ENCODE measurements around the gene P2RX5.
"Not testable (repeated sequence)": the region's sequence is repeated elsewhere in the genome, so short reads cannot be mapped to it uniquely, and the experiment has no call there.

Gene P2RX5

DNA sequence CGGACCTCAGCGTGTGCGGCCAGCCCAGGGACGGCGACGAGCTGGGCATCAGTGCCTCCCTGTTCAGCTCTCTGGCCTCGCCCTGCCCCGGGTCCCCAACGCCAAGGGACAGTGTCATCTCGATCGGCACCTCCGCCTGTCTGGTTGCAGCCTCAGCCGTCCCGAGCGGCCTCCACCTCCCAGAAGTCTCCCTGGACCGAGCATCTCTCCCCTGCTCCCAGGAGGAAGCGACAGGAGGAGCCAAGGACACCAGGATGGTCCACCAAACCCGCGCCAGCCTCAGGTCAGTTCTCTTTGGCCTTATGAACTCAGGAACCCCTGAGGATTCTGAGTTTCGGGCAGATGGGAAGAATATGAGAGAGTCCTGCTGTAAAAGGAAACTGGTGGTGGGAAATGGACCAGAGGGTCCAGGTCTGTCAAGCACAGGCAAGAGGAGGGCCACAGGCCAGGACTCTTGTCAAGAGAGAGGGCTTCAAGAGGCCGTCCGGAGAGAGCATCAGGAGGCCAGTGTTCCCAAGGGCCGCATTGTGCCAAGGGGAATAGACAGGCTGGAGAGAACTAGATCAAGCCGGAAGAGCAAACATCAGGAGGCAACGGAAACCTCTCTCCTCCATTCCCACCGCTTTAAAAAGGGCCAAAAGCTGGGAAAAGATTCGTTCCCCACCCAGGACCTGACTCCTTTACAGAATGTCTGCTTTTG, 28.6 kb upstream of the P2RX5 start:
- Mint-ChIP-seq H3K9me3 (no peaks in the 10 kb centered on the region), H3K4me3 (peak overlapping the region; percentile 93), H3K27me3 (no peaks in the 10 kb centered on the region), H3K27ac (peak overlapping the region; percentile 89), H3K36me3 (ENCODE audit: low read depth) (peaks cover 23% of the 10 kb centered on the region), H3K4me1 (ENCODE audit: low read depth) (peaks cover 37% of the 10 kb centered on the region)
- intact Hi-C loops (cut with micrococcal nuclease): no loop called here

DNA sequence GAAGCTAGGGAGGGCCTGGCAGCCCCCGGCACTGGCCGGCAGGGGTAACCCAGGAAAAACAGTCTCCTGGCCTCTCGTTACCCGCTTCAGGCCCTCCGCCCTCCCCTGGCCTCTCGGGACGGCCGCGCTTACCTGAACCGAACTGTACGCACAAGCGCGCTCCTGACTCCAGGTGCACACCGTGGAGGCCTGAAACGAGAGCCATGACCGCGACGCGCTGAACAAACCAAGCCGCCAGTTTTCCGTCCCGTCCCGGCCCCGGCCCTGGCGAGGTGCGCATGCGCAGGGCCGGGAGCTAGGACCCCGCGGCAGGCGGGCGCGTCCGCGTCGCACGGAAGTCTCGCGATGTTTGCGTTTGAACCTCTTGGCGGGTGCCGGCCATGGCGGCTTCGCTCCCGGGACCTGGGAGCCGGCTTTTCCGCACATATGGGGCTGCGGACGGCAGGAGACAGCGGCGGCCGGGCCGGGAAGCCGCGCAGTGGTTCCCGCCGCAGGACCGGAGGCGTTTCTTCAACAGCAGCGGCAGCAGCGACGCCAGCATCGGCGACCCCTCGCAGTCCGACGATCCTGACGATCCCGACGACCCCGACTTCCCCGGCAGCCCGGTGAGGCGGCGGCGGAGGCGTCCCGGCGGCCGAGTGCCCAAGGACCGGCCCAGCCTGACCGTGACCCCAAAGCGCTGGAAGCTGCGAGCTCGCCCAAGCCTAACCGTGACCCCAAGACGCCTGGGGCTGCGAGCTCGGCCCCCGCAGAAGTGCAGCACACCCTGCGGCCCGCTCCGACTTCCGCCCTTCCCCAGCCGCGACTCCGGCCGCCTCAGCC, 27.8 kb upstream of the P2RX5 start, which contains the start of gene HASPIN:
TSS of gene HASPIN (plus strand) at position 348 of the 822 bp plus-strand sequence. CDS start at position 381, 33 bp downstream.
- intact Hi-C loops (cut with micrococcal nuclease): loop anchor here (1.0 kb wide), 1 partner anchor 55 kb away; the partner anchor contains the start of genes EMC6 and TAX1BP3
- H3K36me3 Mint-ChIP-seq (ENCODE audit: low read depth): peaks cover 30% of the 10 kb centered on the region
- H3K9me3 Mint-ChIP-seq: no peaks in the 10 kb centered on the region
- H3K27me3 Mint-ChIP-seq: no peaks in the 10 kb centered on the region
- peaks cover 38% of the 10 kb centered on the region for H3K4me1 Mint-ChIP-seq (ENCODE audit: low read depth)
- H3K4me3 Mint-ChIP-seq: peak within 1 kb of the TSS; percentile 93
- H3K27ac Mint-ChIP-seq: peak within 1 kb of the TSS; percentile 89

DNA sequence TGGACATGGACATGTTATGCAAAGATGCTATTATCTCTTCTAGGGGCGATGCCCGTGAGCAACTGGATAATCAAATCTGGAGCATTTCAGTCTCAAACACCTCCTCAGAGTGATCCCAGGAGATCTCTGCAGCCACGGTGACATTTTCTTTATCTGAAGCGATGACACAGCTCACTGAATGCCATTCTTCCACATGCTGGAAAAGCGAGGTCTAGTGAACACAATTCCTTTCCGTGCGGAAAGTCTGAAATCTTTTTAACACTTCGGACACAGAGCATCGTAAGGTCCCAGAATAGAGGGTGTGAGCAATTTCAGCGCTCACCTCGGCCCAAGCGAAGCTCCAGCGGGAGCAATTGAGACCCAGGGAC, 27.2 kb upstream of the P2RX5 start:
- Mint-ChIP-seq H3K27me3 (no peaks in the 10 kb centered on the region), H3K9me3 (no peaks in the 10 kb centered on the region), H3K36me3 (ENCODE audit: low read depth) (peaks cover 36% of the 10 kb centered on the region), H3K27ac (peak overlapping the region; percentile 89), H3K4me1 (ENCODE audit: low read depth) (peaks cover 44% of the 10 kb centered on the region), H3K4me3 (peak overlapping the region; percentile 93)
- intact Hi-C loops (cut with micrococcal nuclease): loop anchor here (1.0 kb wide), 1 partner anchor 55 kb away; the partner anchor contains the start of genes EMC6 and TAX1BP3

DNA sequence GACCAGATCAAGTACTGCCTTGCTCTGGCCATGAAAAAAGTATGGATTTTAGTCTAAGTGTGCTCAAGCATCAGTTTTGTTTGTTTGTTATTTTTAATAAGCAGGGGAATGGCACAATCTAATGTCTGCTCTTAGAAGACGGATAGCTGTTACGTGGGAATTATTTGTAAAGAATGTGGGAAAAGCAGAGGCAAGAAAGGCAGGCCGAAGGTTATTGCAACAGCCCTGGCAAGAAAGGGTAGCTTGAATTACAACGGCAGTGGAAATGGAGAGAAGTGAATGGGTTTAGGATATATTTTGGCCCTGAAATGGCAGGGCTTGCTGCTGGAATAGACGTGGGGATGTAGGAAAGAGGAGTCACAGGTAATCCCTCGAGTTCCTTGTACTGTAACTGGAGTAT, 26.8 kb upstream of the P2RX5 start:
- Mint-ChIP-seq H3K27ac (peak overlapping the region; percentile 89), H3K9me3 (no peaks in the 10 kb centered on the region), H3K36me3 (ENCODE audit: low read depth) (peaks cover 40% of the 10 kb centered on the region), H3K4me1 (ENCODE audit: low read depth) (peaks cover 48% of the 10 kb centered on the region), H3K27me3 (no peaks in the 10 kb centered on the region), H3K4me3 (peak overlapping the region; percentile 93)
- intact Hi-C loops (cut with micrococcal nuclease): loop anchor here (1.0 kb wide), 1 partner anchor 54 kb away; the partner anchor contains the start of genes EMC6 and TAX1BP3

DNA sequence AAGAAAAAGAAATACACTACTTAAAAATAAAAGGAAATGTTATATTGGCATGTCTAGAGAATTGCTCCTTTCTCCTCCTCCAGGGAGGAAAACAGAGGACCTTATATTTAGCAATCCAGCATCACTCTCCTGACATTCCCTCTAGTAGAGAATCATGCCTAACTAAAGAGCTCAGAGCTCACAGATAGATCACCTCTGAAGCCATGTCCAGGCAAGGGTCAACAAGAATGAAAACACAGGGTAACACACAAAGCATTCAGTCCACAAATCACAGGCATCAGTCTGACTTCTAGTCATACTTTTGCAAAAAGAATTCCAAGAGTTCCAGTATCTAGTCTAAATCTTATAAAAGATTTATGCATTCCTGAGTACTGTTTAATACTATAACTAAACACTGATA, 23.3 kb upstream of the P2RX5 start:
- peaks cover 74% of the 10 kb centered on the region for H3K36me3 Mint-ChIP-seq (ENCODE audit: low read depth)
- no peaks in the 10 kb centered on the region for H3K27me3 Mint-ChIP-seq
- peaks cover 47% of the 10 kb centered on the region for H3K4me1 Mint-ChIP-seq (ENCODE audit: low read depth)
- intact Hi-C loops (cut with micrococcal nuclease): no loop called here
- H3K9me3 Mint-ChIP-seq: no peaks in the 10 kb centered on the region
- no peak overlapping the region for H3K27ac Mint-ChIP-seq
- no peak overlapping the region for H3K4me3 Mint-ChIP-seq

DNA sequence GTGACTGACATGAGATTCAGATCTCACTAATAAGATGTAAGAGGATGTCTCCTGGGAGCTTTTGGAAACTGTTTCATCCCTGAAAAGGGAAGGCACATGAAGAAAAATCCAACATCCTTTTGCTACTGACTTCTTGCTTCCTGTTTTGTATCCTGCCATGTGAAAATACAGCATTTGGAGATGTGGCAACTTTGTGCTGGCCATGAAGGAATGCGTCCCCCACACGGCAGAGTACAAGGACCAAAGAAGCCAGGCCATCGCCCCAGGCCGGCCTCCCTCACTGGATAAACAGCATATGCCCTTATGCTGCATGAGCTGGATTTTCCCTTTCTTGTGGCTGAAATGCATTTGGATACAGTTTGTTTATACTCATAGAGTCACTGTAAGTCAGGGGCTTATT, 22.2 kb upstream of the P2RX5 start:
- H3K4me3 Mint-ChIP-seq: no peak overlapping the region
- H3K27ac Mint-ChIP-seq: peak overlapping the region; percentile 53
- H3K27me3 Mint-ChIP-seq: no peaks in the 10 kb centered on the region
- H3K9me3 Mint-ChIP-seq: no peaks in the 10 kb centered on the region
- intact Hi-C loops (cut with micrococcal nuclease): no loop called here
- peaks cover 79% of the 10 kb centered on the region for H3K36me3 Mint-ChIP-seq (ENCODE audit: low read depth)
- peaks cover 47% of the 10 kb centered on the region for H3K4me1 Mint-ChIP-seq (ENCODE audit: low read depth)

DNA sequence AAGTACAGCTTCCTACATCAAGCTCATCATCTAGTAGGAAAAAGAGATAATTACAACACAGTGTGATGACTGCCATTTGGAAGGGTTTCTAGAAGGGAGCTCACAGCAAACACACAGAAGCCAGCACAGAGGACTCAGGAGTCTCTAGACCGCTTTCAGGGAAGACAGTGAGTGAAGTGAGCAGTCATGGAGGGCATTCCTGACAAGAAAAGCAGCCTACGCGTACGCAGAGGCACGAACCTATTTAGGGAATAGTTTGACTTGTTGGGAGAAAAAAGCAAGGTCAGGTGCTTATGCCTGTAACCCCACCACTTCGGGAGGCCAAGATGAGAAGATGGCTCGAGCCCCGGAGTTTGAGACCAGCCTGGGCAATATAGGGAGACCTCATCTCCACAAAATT, 19.3 kb upstream of the P2RX5 start:
- intact Hi-C loops (cut with micrococcal nuclease): no loop called here
- Mint-ChIP-seq H3K27ac (no peak overlapping the region), H3K9me3 (no peaks in the 10 kb centered on the region), H3K36me3 (ENCODE audit: low read depth) (peaks cover 83% of the 10 kb centered on the region), H3K4me1 (ENCODE audit: low read depth) (peaks cover 51% of the 10 kb centered on the region), H3K27me3 (no peaks in the 10 kb centered on the region), H3K4me3 (no peak overlapping the region)

DNA sequence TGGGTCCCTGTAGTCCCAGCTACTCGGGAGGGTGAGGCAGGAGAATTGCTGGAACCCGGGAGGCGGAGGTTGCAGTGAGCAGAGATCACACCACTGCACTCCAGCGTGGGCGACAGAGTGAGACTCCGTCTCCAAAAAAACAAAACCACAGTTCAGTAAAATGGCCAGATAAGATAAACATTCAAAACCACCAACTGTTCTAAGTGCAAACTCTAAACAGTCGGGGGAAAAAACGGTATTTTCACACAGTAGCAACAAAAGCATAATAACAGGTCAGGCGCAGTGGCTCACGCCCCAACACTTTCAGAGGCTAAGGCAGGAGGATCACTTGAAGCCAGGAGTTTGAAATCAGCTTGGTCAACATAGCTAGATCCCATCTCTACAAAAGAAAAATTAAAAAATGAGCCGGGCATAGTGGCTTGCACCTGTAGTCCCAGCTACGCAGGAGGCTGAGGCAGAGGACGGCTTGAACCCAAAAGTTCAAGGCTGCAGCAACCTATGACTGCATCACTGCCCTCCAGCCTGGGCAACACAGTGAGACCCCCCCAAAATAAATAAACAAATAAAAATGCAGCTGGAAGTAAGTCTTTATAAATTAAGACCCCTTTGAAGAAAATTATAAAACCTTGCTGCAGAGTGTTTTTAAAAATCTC, 17.0 kb upstream of the P2RX5 start:
- no peak overlapping the region for H3K27ac Mint-ChIP-seq
- no peaks in the 10 kb centered on the region for H3K27me3 Mint-ChIP-seq
- intact Hi-C loops (cut with micrococcal nuclease): no loop called here
- no peak overlapping the region for H3K4me3 Mint-ChIP-seq
- peaks cover 62% of the 10 kb centered on the region for H3K36me3 Mint-ChIP-seq (ENCODE audit: low read depth)
- no peaks in the 10 kb centered on the region for H3K9me3 Mint-ChIP-seq
- H3K4me1 Mint-ChIP-seq (ENCODE audit: low read depth): peaks cover 35% of the 10 kb centered on the region

DNA sequence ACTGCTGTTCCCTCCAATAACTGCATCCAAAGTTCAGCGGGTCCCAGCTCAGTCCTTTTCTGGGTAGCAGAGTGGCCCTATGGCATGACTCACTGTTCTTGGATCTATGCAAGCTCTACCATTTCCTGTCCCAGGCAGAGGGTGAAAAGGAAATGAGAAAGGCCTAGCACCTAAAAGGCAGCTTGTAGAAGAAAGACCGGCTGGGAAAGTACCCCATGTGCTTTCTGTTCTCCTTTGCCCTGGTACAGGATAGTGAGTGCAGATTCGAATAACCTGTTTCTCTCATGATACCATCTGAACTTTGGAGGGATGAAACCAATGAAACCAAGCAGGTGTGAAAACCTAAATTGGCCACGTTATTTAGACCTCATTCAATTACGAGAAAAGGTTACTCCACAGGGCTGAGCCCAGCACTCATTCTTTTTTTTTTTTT, 15.0 kb upstream of the P2RX5 start:
- no peak overlapping the region for H3K4me3 Mint-ChIP-seq
- H3K9me3 Mint-ChIP-seq: no peaks in the 10 kb centered on the region
- peak overlapping the region; percentile 41 for H3K27ac Mint-ChIP-seq
- H3K4me1 Mint-ChIP-seq (ENCODE audit: low read depth): peaks cover 25% of the 10 kb centered on the region
- peaks cover 42% of the 10 kb centered on the region for H3K36me3 Mint-ChIP-seq (ENCODE audit: low read depth)
- intact Hi-C loops (cut with micrococcal nuclease): no loop called here
- H3K27me3 Mint-ChIP-seq: no peaks in the 10 kb centered on the region

DNA sequence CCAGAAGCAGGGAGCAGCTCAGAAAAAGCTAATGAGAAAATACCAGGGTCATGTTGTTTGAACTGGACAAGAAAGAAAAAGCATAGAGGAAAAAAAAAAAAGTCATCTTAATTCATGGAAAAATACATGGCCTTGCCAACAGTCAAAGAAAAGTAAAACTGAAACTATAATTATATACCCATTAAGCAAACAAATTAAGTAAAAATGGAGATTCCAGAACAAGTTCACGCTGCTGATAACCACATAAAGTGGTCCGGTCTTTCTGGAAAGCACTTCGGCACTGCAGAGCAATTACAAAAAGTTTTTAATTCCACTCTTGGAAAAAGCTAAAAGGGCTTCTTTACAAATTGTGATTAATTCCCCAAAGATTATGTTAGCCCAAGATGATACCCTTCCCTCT, 12.4 kb upstream of the P2RX5 start:
- Mint-ChIP-seq H3K4me1 (ENCODE audit: low read depth) (peaks cover 25% of the 10 kb centered on the region), H3K27ac (no peak overlapping the region), H3K4me3 (no peak overlapping the region), H3K27me3 (no peaks in the 10 kb centered on the region), H3K9me3 (no peaks in the 10 kb centered on the region), H3K36me3 (ENCODE audit: low read depth) (peaks cover 16% of the 10 kb centered on the region)
- intact Hi-C loops (cut with micrococcal nuclease): no loop called here

DNA sequence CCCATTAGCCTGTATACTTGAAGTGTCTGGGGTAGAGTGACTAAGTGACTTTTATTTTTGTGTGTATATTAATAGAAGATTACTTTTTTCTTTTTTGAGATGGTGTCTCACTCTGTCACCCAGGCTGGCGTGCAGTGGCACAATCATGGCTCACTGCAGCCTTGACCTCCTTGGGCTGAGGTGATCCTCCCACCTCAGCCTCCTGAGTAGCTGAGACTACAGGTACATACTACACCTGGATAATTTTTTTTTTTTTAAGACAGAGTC, 9.7 kb upstream of the P2RX5 start:
- H3K4me3 Mint-ChIP-seq; intact Hi-C loops (cut with micrococcal nuclease); H3K9me3 Mint-ChIP-seq; H3K27ac Mint-ChIP-seq; H3K4me1 Mint-ChIP-seq (ENCODE audit: low read depth); H3K27me3 Mint-ChIP-seq; H3K36me3 Mint-ChIP-seq (ENCODE audit: low read depth): not testable (repeated sequence)

DNA sequence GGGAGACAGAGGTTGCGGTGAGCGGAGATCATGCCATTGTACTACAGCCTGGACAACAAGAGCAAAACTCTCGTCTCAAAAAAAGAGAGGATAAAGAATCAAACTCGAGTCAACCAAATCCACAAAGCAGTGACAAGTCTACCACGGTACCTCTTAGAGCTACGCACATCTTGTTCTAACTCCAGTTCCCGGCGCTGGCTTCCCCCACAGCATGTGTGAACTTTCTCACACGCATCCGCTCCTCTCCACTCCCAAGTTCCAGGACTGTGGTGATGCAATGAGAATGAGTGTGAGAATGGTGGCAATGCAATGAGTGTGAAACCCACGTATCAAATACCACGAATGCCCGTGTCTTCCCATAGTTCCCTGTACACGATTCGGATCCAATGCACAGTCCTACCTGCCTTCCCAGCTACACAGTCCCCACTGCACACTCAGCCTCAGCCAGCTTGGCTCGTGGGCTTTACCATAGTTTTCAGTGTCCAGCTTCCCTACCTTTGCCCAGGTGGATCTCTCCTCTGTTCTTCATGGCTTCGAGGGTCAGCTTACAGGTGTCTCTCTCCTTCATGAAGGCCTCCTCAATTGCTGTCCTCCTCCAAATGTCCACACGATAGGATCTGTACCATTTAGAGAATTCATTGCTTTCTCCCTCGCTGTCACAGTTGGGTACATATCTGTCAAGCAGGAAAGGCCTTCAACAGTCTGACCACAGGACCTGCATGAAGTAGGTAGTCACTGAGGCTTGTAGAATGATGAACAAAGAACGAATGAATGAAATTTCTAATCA, 9.2 kb upstream of the P2RX5 start:
- H3K27me3 Mint-ChIP-seq: no peaks in the 10 kb centered on the region
- no peaks in the 10 kb centered on the region for H3K36me3 Mint-ChIP-seq (ENCODE audit: low read depth)
- no peak overlapping the region for H3K4me3 Mint-ChIP-seq
- H3K27ac Mint-ChIP-seq: no peak overlapping the region
- no peaks in the 10 kb centered on the region for H3K4me1 Mint-ChIP-seq (ENCODE audit: low read depth)
- intact Hi-C loops (cut with micrococcal nuclease): no loop called here
- H3K9me3 Mint-ChIP-seq: no peaks in the 10 kb centered on the region

DNA sequence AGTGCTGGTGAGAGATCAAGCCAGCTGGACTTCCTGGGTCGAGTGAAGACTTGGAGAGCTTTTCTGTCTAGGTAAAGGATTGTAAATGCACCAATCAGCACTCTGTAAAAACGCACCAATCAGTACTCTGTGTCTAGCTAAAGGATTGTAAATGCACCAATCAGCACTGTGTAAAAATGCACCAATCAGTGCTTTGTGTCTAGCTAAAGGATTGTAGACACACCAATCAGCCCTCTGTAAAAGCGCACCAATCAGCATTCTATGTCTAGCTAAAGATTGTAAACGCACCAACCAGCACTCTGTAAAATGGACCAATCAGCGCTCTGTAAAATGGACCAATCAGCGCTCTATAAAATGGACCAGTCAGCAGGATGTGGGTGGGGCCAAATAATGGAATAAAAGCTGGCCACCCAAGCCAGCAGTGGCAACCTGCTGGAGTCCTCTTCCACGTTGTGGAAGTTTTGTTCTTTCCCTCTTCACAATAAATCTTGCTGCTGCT, 6.1 kb upstream of the P2RX5 start:
- peaks cover 16% of the 10 kb centered on the region for H3K27me3 Mint-ChIP-seq
- H3K27ac Mint-ChIP-seq; intact Hi-C loops (cut with micrococcal nuclease); H3K4me3 Mint-ChIP-seq; H3K9me3 Mint-ChIP-seq; H3K4me1 Mint-ChIP-seq (ENCODE audit: low read depth); H3K36me3 Mint-ChIP-seq (ENCODE audit: low read depth): not testable (repeated sequence)
